HG03139 (cell line): ENCODE measurements around the gene C2CD4B.

Experiments used
- ATAC-seq: cut with Tn5 transposase; IDR thresholded peaks from one replicate; pipeline ENCODE4 v1.9.1; 2021; ENCODE audit not compliant: unreplicated experiment

The C2CD4B gene, protein sequence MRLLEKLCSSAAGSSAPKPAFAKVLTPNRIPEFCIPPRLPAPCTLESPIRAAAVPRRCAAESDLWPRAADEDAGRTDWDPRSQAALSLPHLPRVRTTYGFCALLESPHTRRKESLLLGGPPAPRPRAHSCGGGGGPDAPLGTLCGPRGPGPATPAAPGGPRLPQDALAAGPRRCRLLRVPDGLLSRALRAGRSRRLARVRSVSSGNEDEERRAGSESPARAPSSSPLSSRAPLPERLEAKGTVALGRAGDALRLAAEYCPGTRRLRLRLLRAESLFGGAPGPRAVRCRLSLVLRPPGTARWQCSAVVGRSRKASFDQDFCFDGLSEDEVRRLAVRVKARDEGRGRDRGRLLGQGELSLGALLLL

DNA sequence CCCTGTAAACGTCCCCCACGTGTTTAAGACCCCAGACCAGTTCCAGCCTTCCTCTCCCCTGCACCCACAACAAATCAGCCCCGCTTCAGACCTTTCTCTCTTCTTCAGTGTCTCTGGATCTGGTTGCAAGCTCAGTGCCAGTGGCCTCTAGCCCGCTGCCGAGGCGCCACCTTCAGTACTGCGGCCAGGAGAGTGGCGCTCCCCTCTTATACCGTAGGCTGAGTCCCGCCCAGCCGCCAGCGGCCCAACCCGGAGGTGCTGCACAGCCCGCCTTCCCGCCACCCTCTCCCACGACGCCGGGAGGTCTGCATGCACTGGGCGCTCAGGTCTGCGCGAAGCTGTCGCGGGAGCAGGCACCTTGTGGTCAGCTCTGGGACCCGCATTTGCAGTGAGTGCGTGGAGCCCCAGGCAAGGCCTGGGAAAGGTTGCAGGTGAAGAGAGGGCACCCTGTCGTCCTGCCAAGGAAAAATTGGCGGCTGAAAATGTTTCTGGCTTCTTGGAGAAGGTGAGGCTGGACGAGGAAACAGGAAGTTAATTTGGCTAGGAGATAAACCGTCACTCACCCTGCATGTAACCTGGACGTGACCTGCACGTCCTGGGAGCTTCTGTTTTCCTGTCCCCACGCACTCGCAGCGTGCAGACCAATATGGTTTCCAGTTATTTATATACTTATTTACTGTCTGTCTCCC is at the start of gene C2CD4B:
TSS of gene C2CD4B (minus strand) at position 182 of the 689 bp plus-strand sequence. CDS start 301 bp downstream, outside the sequence.
- ATAC-seq: no peak

DNA sequence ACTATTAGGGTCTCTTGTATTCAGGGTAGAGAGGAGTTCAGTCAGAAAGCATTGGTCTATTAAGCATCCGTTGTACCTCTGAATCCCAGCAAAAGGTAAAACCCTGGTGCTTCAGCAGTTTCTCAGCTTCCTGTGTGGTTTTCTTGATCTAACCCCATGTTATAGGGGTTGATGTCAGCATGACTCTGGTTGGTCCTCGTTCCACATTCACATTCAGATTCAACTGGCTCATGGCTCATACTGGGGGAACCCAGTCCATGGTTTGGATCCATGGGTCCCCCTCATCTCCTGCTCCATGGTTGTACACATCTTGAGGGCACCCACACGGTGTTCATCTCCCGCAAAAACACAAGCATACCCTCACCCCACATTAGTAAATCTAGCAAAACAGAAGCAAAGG is 47.7 kb upstream of the C2CD4B start:
- no peak for ATAC-seq

DNA sequence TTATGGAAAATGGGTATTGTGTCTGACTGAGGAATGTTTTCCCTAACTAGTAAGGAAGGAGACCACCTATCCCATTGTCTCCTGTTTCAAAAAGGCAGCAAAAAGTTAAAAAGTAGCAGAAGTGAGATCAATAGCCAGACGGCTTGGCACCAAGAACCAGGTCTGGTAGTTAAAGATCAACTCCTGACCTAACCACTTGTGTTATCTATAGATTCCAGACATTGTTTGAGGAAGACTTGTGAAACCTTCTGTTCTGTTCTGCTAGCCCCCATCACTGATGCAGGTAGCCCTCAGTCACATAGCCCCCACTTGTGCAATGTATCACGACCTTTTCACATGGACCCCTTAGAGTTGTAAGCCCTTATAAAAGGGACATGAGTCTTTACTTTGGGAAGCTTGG is 46.3 kb upstream of the C2CD4B start:
- no peak for ATAC-seq

DNA sequence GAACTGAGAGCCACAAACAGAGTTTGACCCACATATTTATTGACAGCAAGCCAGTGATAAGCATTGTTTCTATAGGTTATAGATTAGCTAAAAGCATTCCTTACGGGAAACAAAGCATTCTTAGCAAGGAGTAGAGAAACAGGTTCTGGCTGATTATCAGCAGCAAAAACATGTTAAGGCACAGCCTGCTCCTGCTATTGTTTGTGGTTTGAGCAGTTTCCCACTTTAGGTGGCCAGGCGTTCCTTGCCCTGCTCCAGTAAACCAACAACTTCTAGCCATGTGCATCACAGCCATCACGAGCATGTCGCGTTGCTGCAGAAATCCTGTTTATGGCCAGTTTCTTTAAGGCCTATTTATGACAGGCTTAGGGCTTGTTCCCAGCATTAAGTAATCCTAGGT is 44.7 kb upstream of the C2CD4B start:
- ATAC-seq: no peak

DNA sequence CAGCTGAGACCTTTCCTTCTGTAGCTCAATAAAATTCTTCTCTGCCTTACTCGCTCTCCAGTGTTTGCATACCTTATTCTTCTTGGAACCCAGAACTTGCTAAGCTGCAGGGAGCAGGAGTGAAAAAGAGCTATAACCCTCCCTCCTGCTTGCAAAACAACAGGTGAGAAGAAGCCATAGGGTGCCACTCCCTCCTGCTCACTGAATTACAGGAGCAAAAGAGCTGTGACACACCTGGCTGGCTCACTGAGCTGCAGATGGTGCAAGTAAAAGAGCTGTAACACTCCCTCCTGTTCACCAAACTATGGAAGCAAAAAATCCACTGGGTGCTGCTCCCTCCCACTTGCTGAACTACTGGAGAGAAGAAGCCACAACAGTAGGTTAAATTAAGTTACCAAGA is 44.2 kb upstream of the C2CD4B start:
- ATAC-seq: no peak

DNA sequence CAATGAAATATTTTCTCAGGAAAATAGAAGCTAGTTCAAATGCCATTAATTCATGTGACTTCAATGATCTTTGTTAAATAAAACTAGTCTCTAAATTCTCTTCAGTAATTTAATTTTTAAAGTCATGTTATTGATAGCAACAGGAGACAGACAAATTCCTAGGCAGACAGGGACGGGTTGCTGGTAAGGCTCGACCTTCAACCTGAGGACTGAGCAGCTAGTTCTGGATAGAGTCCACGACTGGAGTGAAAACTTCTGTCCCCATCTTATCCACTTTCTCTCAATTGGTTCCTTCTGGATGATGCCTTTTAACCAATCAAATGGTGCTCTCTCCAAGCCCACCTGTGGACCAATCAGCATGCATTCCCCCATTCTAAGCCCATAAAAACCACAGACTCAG is 43.8 kb upstream of the C2CD4B start:
- ATAC-seq: no peak

DNA sequence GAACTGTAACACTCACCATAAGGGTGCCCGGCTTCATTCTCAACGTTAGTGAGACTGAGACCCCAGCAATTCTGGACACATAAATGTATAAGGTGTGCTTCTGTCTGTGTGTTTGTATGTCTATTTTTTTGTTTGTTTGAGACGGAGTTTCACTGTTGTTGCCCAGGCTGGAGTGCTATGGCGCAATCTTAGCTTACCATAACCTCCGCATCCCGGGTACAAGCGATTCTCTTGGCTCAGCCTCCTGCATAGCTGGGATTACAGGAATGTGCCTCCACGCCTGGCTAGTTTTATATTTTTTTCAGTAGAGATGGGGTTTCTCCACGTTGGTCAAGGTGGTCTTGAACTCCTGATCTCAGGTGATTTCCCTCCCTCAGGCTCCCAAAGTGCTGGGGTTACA is 43.3 kb upstream of the C2CD4B start:
- no peak for ATAC-seq

DNA sequence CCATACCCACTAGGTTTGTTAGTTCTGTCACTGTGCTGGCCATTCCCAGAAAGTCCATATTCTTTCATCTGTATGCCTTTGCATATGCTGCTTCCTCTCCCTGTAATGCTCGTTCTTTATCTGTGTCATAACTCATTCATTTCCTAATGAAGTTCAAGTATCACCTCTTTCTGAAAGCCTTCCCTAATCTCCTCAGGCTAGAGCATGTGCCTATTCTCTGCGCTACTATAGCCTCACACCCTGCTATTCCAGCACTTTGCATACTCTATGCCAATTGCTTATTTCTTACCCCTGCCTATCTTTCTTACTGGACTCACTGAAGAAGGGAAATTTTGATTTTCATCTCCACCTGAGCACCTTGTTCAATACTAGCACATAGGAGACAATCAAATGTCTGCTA is 25.6 kb upstream of the C2CD4B start:
- no peak for ATAC-seq

DNA sequence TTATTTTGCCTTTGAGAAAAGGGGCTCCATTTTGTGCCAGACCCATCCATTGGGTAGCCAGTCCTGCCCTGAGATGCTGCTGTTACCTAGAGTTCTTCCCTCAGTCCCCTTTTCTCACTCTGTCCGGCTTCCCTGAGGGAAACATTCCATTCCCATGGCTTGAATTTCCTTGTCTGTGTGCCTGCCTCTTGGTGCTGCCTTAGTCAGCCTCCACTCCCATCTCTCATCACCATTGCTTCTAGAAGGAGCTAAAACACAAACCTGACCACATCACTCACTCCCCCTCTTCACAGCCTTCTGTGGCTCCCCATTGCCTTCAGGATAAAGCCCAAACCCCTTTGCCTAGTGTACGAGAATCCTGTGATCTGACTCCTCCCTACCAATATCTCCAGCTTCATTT is 25.2 kb upstream of the C2CD4B start:
- ATAC-seq: no peak

DNA sequence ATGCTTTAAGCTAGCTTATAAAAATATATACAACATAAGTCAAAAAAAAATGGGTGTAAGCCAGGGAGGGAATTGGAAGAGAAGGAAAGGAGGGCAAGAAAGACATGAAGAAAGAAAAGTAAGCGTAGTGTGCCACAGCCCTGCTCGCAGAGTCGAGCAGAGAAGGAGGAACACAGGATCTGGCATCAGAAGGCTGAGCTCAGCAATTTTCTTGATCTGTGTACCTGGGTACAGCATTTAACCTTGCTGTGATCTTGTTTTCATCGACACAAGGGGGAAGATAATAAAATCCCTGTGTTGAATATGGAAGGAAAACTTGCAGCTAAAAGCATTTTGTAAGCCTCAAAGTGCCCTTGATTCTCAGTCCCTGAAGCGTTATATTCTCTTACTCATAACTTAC is 23.7 kb upstream of the C2CD4B start:
- ATAC-seq: no peak

DNA sequence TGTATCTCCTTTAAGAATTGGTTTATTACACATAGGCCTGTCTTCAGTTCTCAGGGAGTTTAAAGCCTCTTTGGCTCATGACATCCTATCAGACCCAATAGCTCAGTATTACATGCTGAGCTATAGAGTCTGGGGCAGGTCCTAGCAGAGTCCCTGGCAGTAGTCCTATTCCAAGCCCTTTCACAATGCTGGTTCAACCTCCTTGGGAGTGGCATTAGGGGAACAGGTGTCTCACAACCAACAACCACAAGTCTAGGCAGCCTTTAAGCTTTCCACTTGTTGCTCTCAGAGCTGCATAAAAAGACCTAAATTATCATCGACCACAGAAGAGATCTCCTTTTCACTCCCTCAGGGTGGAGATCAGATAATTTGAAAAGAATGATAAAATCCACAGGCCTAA is 22.8 kb upstream of the C2CD4B start:
- ATAC-seq: no peak

DNA sequence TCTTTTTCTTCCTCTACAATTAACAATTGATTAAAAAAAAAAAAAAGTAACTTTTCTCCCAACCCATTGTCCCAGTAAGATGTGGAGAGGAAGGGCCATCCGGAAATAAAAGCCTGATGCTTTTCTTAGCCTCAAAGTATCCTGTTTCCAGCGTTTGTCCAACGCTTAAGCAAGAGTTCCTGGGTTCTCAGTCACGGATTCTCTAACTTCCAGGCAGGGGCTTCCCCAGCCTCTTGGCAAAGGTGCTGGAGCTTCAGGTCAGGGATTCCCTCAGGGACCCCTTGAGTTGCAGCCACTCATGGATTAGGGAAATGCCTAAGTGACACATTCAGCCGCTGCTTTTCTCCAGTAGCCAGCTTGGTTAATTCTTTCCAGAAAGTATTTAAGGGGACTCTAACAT is 22.3 kb upstream of the C2CD4B start:
- no peak for ATAC-seq

DNA sequence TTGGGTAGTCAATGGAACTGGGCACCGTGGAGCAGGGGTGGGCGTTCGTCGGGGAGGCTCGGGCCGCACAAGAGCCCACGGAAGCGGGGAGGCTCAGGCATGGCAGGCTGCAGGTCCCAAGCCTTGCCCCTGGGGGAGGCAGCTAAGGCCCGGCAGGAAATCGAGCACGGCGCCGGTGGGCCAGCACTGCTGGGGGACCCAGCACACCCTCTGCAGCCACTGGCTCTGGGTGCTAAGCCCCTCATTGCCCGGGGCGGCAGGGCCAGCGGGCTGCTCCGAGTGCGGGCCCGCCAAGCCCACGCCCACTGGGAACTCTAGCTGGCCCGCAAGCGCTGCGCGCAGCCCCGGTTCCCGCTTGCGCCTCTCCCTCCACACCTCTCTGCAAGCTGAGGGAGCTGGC is 21.5 kb upstream of the C2CD4B start:
- ATAC-seq: no peak

DNA sequence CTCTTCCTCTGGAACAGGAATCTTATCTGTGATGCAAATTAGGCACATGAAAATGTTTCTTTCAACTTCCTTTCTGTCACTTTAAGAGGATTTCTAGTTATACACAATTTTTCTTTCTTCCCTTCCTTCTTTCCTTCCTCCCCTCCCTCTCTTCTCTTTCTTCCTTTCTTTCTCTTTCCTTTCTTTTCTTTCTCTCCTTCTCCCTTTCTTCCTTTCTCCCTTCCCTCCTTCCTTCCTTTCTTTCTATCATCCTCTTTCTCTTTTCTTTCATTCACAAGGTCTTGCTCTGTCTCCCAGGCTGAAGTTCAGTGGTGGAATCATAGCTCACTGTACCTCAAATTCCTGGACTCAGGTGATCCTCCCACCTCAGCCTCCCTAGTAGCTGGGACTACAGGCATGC is 18.0 kb upstream of the C2CD4B start:
- ATAC-seq: no peak

DNA sequence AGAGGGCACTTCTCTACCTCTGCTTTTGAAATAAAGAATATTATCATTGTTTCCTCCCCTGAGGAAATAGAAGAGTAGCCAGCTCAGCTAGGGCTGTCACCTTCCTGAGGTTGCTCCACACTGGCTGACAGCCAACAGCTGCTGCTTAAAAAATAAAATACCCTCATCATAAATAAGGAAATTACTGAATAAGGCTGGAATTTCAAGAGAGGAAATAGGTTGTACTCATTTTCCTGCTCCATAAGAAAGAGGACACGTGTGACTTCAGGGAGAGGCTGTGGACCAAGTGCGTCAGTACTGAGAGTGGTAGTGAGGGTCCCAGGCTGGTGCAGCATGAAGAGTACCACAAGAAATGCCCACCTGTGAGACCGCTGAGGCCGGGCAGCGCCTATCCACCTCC is 8.1 kb upstream of the C2CD4B start:
- no peak for ATAC-seq

DNA sequence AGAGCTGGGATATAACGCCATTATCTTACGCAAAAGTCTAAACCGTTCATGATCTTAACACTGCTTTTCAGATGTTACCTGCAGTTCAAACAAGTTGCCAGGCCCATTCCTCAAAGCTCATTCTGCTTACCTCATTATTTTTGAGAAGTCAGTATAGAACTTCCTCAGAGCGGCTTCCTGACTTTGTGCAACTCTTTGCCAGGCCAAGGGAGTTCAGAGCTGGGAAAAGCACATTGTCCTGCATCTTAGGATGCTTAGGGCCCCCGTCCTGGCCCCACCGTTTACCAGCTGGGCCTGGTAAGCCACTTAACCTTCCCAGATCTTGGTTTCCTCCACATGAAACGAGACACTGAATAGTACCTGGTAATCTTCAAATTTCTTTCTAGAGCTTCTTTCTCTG is 6.8 kb upstream of the C2CD4B start:
- ATAC-seq: no peak

DNA sequence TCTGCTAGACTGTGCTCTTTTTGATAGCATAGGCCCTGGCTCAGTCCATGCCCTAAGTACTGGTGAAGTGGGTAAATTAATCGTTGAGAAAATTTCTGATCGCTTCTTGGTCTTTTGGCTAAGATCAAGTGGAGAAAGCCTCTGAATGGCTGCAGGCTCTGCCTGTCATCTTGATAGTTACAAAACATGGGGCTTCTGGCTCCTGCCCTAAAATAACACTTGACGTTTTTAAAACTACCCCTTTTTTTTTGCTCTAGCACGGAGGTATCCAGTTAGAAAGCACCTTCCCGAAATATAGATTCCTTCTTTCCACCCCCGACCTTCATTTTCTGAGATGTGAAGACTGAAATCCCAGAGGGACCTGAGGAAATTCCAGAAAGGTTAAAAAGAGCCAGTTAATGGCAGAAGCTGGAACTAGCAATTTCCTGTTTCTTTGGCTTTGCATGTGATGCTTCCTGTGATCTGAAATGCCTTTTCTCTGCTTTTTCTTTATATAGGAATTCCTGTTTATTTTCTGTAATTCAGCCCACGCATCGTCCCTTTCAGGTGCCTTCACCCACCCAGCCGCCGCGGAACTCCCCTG is 799 bp upstream of the C2CD4B start:
- ATAC-seq: no peak

DNA sequence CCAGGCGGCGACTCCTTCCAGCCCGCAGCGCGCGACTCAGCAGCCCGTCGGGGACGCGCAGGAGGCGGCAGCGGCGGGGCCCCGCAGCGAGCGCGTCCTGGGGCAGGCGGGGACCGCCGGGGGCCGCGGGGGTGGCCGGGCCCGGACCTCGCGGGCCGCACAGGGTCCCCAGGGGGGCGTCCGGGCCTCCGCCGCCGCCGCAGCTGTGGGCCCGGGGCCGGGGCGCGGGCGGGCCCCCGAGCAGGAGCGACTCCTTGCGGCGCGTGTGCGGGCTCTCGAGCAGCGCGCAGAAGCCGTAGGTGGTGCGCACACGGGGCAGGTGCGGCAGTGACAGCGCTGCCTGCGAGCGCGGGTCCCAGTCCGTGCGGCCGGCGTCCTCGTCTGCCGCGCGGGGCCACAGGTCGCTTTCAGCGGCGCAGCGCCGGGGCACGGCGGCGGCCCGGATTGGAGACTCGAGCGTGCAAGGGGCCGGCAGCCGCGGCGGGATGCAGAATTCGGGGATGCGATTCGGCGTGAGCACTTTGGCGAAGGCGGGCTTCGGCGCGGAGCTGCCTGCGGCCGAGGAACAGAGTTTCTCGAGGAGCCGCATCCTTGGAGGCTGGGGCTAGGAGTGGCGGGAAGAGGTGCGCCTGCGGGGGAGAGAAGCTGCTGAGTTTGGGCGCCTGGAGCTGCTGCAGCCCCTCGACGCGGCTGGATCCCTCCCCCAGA is 535 bp downstream of the C2CD4B start:
- ATAC-seq: no peak

DNA sequence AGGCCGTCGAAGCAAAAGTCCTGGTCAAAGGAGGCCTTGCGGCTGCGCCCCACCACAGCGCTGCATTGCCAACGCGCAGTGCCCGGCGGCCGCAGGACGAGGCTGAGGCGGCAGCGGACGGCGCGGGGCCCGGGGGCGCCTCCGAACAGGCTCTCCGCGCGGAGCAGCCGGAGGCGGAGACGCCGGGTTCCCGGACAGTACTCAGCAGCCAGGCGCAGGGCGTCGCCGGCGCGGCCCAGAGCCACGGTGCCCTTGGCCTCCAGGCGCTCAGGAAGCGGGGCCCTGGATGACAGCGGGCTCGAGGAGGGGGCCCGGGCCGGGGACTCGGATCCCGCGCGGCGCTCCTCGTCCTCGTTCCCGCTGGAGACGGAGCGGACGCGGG is 1.1 kb downstream of the C2CD4B start:
- ATAC-seq: no peak

DNA sequence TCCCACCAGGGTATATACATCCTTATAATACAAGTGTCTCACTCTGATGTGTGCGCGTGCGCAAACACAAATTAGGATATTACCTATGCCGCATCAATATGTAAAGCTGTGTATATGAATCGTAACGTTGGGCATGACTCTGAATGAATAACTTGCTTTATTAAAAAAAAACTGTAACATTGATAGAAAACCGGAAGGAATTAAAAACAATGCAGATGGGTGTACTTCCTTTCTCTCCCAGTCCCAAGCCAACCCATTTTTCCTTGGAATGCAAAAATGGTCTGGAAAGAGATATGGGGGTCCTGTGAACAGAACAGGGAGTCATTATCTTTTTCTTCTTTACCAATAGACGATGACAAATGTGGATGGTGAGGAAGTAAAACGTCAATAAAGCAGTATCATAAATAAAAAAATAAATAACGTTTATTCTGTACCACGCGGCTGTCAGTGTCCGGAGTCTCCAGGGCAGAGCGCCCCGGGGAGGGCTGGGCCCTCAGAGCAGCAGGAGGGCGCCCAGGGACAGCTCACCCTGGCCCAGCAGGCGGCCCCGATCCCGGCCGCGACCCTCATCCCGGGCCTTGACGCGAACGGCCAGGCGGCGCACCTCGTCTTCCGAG is 1.6 kb downstream of the C2CD4B start:
- ATAC-seq: no peak

DNA sequence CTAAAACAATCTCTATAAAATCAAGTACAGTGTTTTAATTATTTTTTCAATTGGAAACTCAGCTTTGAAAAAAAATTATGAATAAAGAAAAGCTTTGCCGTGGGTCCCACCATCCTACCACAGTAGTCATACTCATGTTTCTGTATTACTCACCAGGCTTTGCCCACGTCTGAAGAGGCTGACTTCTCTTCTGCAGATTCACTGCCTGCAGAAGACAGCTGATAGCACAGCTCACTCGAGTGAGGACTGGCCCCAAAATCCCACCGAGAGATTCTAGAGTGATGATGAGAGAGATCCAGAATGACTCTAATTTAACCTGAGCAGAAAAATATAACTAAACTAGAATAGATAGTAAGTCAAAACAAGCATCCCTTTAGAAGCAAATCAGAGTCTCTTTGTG is 11.9 kb downstream of the C2CD4B start:
- no peak for ATAC-seq
